ENCODE measurements around the gene RBMS1.
"Not testable (repeated sequence)": the region's sequence is repeated elsewhere in the genome, so short reads cannot be mapped to it uniquely, and the experiment has no call there.

The RBMS1 gene

GRCh38 chr2:160499865-160500264, 6.3 kb upstream of the RBMS1 start:
- no peak for DNase-seq

GRCh38 chr2:160498137-160498536, 4.5 kb upstream of the RBMS1 start:
- DNase-seq = no peak

GRCh38 chr2:160494201-160494644, 616 bp upstream of the RBMS1 start:
- DNase-seq = no peak

- DNase-seq = no peak
Observed at GRCh38 chr2:160492401-160493226, 993 bp downstream of the RBMS1 start.

GRCh38 chr2:160491911-160492371, 1.7 kb downstream of the RBMS1 start:
- DNase-seq = no peak

GRCh38 chr2:160490733-160491685, 2.6 kb downstream of the RBMS1 start:
- no peak for DNase-seq

GRCh38 chr2:160489111-160489510, 4.5 kb downstream of the RBMS1 start:
- DNase-seq = no peak

- not testable (repeated sequence) for DNase-seq
Observed at GRCh38 chr2:160488289-160488688, 5.3 kb downstream of the RBMS1 start.

- no peak for DNase-seq
Observed at GRCh38 chr2:160486341-160486740, 7.3 kb downstream of the RBMS1 start.

GRCh38 chr2:160484859-160485520, 8.6 kb downstream of the RBMS1 start:
- DNase-seq = no peak

GRCh38 chr2:160482673-160483072, 10.9 kb downstream of the RBMS1 start:
- no peak for DNase-seq

- no peak for DNase-seq
Observed at GRCh38 chr2:160479269-160479668, 14.3 kb downstream of the RBMS1 start.

- DNase-seq = no peak
Observed at GRCh38 chr2:160478660-160479059, 14.9 kb downstream of the RBMS1 start.

- DNase-seq = no peak
Observed at GRCh38 chr2:160477032-160477431, 16.6 kb downstream of the RBMS1 start.

- no peak for DNase-seq
Observed at GRCh38 chr2:160474891-160475787, 18.5 kb downstream of the RBMS1 start.

- no peak for DNase-seq
Observed at GRCh38 chr2:160474319-160474645, 19.3 kb downstream of the RBMS1 start.

GRCh38 chr2:160473468-160474318, 19.9 kb downstream of the RBMS1 start:
- no peak for DNase-seq

GRCh38 chr2:160472839-160473251, 20.8 kb downstream of the RBMS1 start:
- no peak for DNase-seq

GRCh38 chr2:160471950-160472349, 21.7 kb downstream of the RBMS1 start:
- no peak for DNase-seq

GRCh38 chr2:160469621-160470204, 23.9 kb downstream of the RBMS1 start:
- DNase-seq = no peak

- no peak for DNase-seq
Observed at GRCh38 chr2:160469164-160469563, 24.4 kb downstream of the RBMS1 start.

Data from cerebellar nuclear complex (tissue), 1 donor.